ENCODE measurements around the gene PTPRE. TPM values are rescaled to one million over a fixed set of nuclear protein-coding genes. Genes with fewer than 3 reads are reported as not detected.

The PTPRE gene
- total RNA-seq, 2 donors from 2014 or later: 11.3 to 23.5 TPM

- peak; percentile 86 for DNase-seq (ENCODE audit: low spot score)
- H3K4me1 ChIP-seq: peaks cover 0 to 31% of the 10 kb centered on the region in 2 donors
- no peak overlapping the region for H3K4me3 ChIP-seq
Observed at GRCh38 chr10:128064108-128064969, 157.4 kb downstream of the PTPRE start.

GRCh38 chr10:128064970-128065580, 158.2 kb downstream of the PTPRE start:
- no peak for DNase-seq (ENCODE audit: low spot score)

More at GRCh38 chr10:128064108-128064969, 157.4 kb downstream of the PTPRE start:
- H3K9me3 ChIP-seq: no peaks in the 10 kb centered on the region
- TF ChIP-seq CTCF (IDR thresholded peaks at IDR 0.05): no peak
- H3K27me3 ChIP-seq: no peaks in the 10 kb centered on the region
- H3K36me3 ChIP-seq: peaks cover 54% of the 10 kb centered on the region
- peak overlapping the region; percentile 57 to 64 for H3K27ac ChIP-seq

GRCh38 chr10:128065881-128066534, 159.1 kb downstream of the PTPRE start:
- H3K9me3 ChIP-seq: no peaks in the 10 kb centered on the region
- H3K27me3 ChIP-seq: no peaks in the 10 kb centered on the region
- H3K4me1 ChIP-seq: peaks cover 0 to 31% of the 10 kb centered on the region in 2 donors
- peaks cover 52% of the 10 kb centered on the region for H3K36me3 ChIP-seq
- DNase-seq (ENCODE audit: low spot score): no peak
- TF ChIP-seq CTCF (IDR thresholded peaks at IDR 0.05): no peak
- no peak overlapping the region for H3K27ac ChIP-seq
- no peak overlapping the region for H3K4me3 ChIP-seq

More at GRCh38 chr10:128064970-128065580, 158.2 kb downstream of the PTPRE start:
- Histone ChIP-seq H3K27me3 (no peaks in the 10 kb centered on the region), H3K4me3 (no peak overlapping the region), H3K9me3 (no peaks in the 10 kb centered on the region), H3K4me1 (peaks cover 0 to 31% of the 10 kb centered on the region in 2 donors), H3K27ac (peak overlapping the region in 1 of 2 donors; percentile 64), H3K36me3 (peaks cover 52% of the 10 kb centered on the region)
- no peak for TF ChIP-seq CTCF (IDR thresholded peaks at IDR 0.05)

GRCh38 chr10:128066870-128067382, 160.0 kb downstream of the PTPRE start:
- Histone ChIP-seq H3K4me3 (no peak overlapping the region), H3K36me3 (peaks cover 58% of the 10 kb centered on the region), H3K9me3 (no peaks in the 10 kb centered on the region), H3K27me3 (no peaks in the 10 kb centered on the region), H3K4me1 (peaks cover 0 to 27% of the 10 kb centered on the region in 2 donors), H3K27ac (no peak overlapping the region)
- no peak for DNase-seq (ENCODE audit: low spot score)
- TF ChIP-seq CTCF (IDR thresholded peaks at IDR 0.05): no peak

- peaks cover 0 to 18% of the 10 kb centered on the region in 2 donors for H3K4me1 ChIP-seq
- H3K27me3 ChIP-seq: no peaks in the 10 kb centered on the region
- H3K36me3 ChIP-seq: peaks cover 65% of the 10 kb centered on the region
- H3K4me3 ChIP-seq: no peak overlapping the region
- no peak overlapping the region for H3K27ac ChIP-seq
- no peaks in the 10 kb centered on the region for H3K9me3 ChIP-seq
- DNase-seq (ENCODE audit: low spot score): no peak
- TF ChIP-seq CTCF (IDR thresholded peaks at IDR 0.05): no peak
Observed at GRCh38 chr10:128067691-128068397, 160.9 kb downstream of the PTPRE start.

Data from right atrium auricular region (tissue), 2 donors.